NCI-H510A treated with DMSO at 0.1 percent for 48 hours (cell line): ENCODE measurements around the gene TBPL2.
"Not testable (repeated sequence)": the region's sequence is repeated elsewhere in the genome, so short reads cannot be mapped to it uniquely, and the experiment has no call there.

Experiments used
- DNase-seq: peaks from one replicate; lab custom pipeline; 2025; lab: John Stamatoyannopoulos, UW

Gene TBPL2

GRCh38 chr14:55401751-55402150 is 38.7 kb downstream of the TBPL2 start:
- DNase-seq, result no peak

- DNase-seq, result no peak
Observed at GRCh38 chr14:55399852-55400251, 40.6 kb downstream of the TBPL2 start.

- no peak for DNase-seq
Observed at GRCh38 chr14:55399183-55399582, 41.2 kb downstream of the TBPL2 start.

GRCh38 chr14:55398679-55399078 is 41.7 kb downstream of the TBPL2 start:
- DNase-seq, result no peak

- DNase-seq, result no peak
Observed at GRCh38 chr14:55389330-55389729, 51.1 kb downstream of the TBPL2 start.

- no peak for DNase-seq
Observed at GRCh38 chr14:55388160-55388559, 52.3 kb downstream of the TBPL2 start.

- DNase-seq, result no peak
Observed at GRCh38 chr14:55387121-55387520, 53.3 kb downstream of the TBPL2 start.

GRCh38 chr14:55386037-55386808 is 54.2 kb downstream of the TBPL2 start:
- DNase-seq, result no peak

GRCh38 chr14:55384536-55384935 is 55.9 kb downstream of the TBPL2 start:
- DNase-seq, result no peak

- no peak for DNase-seq
Observed at GRCh38 chr14:55383541-55384140, 56.8 kb downstream of the TBPL2 start.

GRCh38 chr14:55383056-55383466 is 57.4 kb downstream of the TBPL2 start:
- DNase-seq, result not testable (repeated sequence)

GRCh38 chr14:55382483-55382882 is 57.9 kb downstream of the TBPL2 start:
- DNase-seq, result no peak

GRCh38 chr14:55381561-55381960 is 58.9 kb downstream of the TBPL2 start:
- DNase-seq, result no peak

GRCh38 chr14:55381040-55381439 is 59.4 kb downstream of the TBPL2 start:
- DNase-seq, result no peak

- DNase-seq, result no peak
Observed at GRCh38 chr14:55377236-55377635, 63.2 kb downstream of the TBPL2 start.

- DNase-seq, result no peak
Observed at GRCh38 chr14:55374771-55375170, 65.6 kb downstream of the TBPL2 start.

GRCh38 chr14:55373784-55374705 is 66.4 kb downstream of the TBPL2 start:
- no peak for DNase-seq

- DNase-seq, result no peak
Observed at GRCh38 chr14:55372825-55373224, 67.6 kb downstream of the TBPL2 start.

GRCh38 chr14:55372423-55372822 is 68.0 kb downstream of the TBPL2 start:
- no peak for DNase-seq

GRCh38 chr14:55370883-55371455 is 69.4 kb downstream of the TBPL2 start:
- DNase-seq, result no peak

- no peak for DNase-seq
Observed at GRCh38 chr14:55366271-55366670, 74.1 kb downstream of the TBPL2 start.
